H9 (cell line): Measurements from ENCODE around the gene PXDN. TPM values are rescaled to one million over a fixed set of nuclear protein-coding genes. Genes with fewer than 3 reads are reported as not detected.

ENCODE experiments used
- DNase-seq: peaks from one replicate; pipeline ENCODE4 v3.0.0-alpha.2; 2017
- H2AFZ ChIP-seq: one replicate; pipeline ENCODE4 v1.6.1; 2013; ENCODE audit warnings: mild to moderate bottlenecking, low read length, control low read depth, moderate library complexity
- H2AK5ac ChIP-seq: 2 replicates; pipeline ENCODE4 v1.6.1; 2013; ENCODE audit warnings: low read length, control low read depth, mixed read lengths; ENCODE audit not compliant: insufficient read length
- H2BK120ac ChIP-seq: one replicate; pipeline ENCODE4 v1.6.1; 2013; ENCODE audit warnings: low read depth, mild to moderate bottlenecking, low read length, control low read depth, inconsistent platforms; ENCODE audit not compliant: poor library complexity, severe bottlenecking
- H2BK12ac ChIP-seq: 2 replicates; pipeline ENCODE4 v1.6.1; 2013; ENCODE audit warnings: low read length, control low read depth, mixed read lengths, low read depth; ENCODE audit not compliant: insufficient read length
- H2BK15ac ChIP-seq: 2 replicates; pipeline ENCODE4 v1.6.1; 2013; ENCODE audit warnings: low read depth, low read length, control low read depth
- H2BK20ac ChIP-seq: one replicate; pipeline ENCODE4 v1.6.1; 2013; ENCODE audit warnings: low read depth, mild to moderate bottlenecking, low read length, control low read depth, inconsistent platforms; ENCODE audit not compliant: poor library complexity, severe bottlenecking
- H2BK5ac ChIP-seq: 2 replicates; pipeline ENCODE4 v1.6.1; 2013; ENCODE audit warnings: low read length, control low read depth, mixed read lengths; ENCODE audit not compliant: insufficient read length
- H3K14ac ChIP-seq: 2 replicates; pipeline ENCODE4 v1.6.1; 2013; ENCODE audit warnings: low read length, control low read depth; ENCODE audit not compliant: insufficient read depth
- H3K18ac ChIP-seq: 2 replicates; pipeline ENCODE4 v1.6.1; 2013; ENCODE audit warnings: low read depth, mild to moderate bottlenecking, mixed read lengths, low read length, control low read depth; ENCODE audit not compliant: insufficient read length
- H3K23ac ChIP-seq: 2 replicates; pipeline ENCODE4 v1.6.1; 2013; ENCODE audit warnings: low read length, control low read depth, mixed read lengths, low read depth; ENCODE audit not compliant: insufficient read length
- H3K23me2 ChIP-seq: 2 replicates; pipeline ENCODE4 v1.6.1; 2013; ENCODE audit warnings: low read depth, mild to moderate bottlenecking, mixed read lengths, low read length, control low read depth; ENCODE audit not compliant: insufficient read length, poor library complexity, severe bottlenecking
- H3K27ac ChIP-seq: 2 replicates; pipeline ENCODE4 v1.5.1; 2013; ENCODE audit warnings: low read length, control low read depth, mixed read lengths, low read depth; ENCODE audit not compliant: insufficient read length
- H3K27me3 ChIP-seq: 2 replicates; pipeline ENCODE4 v1.6.1; 2013; ENCODE audit warnings: low read length, control low read depth, inconsistent platforms; ENCODE audit not compliant: insufficient read depth
- H3K4ac ChIP-seq: 2 replicates; pipeline ENCODE4 v1.6.1; 2013; ENCODE audit warnings: low read depth, mild to moderate bottlenecking, control low read depth, inconsistent platforms, low read length, moderate library complexity
- H3K4me1 ChIP-seq: 2 replicates; pipeline ENCODE4 v1.6.1; 2013; ENCODE audit warnings: low read length, control low read depth, inconsistent platforms; ENCODE audit not compliant: insufficient read depth
- H3K4me2 ChIP-seq: 2 replicates; pipeline ENCODE4 v1.6.1; 2013; ENCODE audit warnings: low read length, control low read depth, mixed read lengths; ENCODE audit not compliant: insufficient read length, insufficient read depth
- H3K56ac ChIP-seq: 2 replicates; pipeline ENCODE4 v1.6.1; 2013; ENCODE audit warnings: low read depth, mild to moderate bottlenecking, mixed read lengths, low read length, control low read depth; ENCODE audit not compliant: insufficient read length
- H3K79me1 ChIP-seq: 2 replicates; pipeline ENCODE4 v1.6.1; 2013; ENCODE audit warnings: low read depth, mild to moderate bottlenecking, moderate library complexity, low read length, control low read depth, inconsistent platforms; ENCODE audit not compliant: insufficient read depth, poor library complexity, severe bottlenecking
- H3K79me2 ChIP-seq: 2 replicates; pipeline ENCODE4 v1.6.1; 2013; ENCODE audit warnings: low read length, control low read depth, inconsistent platforms; ENCODE audit not compliant: insufficient read depth
- H3K9ac ChIP-seq: 2 replicates; pipeline ENCODE4 v1.6.1; 2013; ENCODE audit warnings: low read length, control low read depth, mixed read lengths; ENCODE audit not compliant: insufficient read length; ENCODE audit errors: extremely low read depth
- H3K9me3 ChIP-seq: one replicate; pipeline ENCODE4 v1.6.1; 2013; ENCODE audit warnings: low read depth, low read length, inconsistent platforms; ENCODE audit not compliant: control insufficient read depth
- H3T11ph ChIP-seq: one replicate; pipeline ENCODE4 v1.6.1; 2013; ENCODE audit warnings: mild to moderate bottlenecking, low read length, control low read depth, inconsistent platforms
- H4K20me1 ChIP-seq: one replicate; pipeline ENCODE4 v1.6.1; 2013; ENCODE audit not compliant: control insufficient read depth, insufficient read length, insufficient read depth
- H4K5ac ChIP-seq: 2 replicates; pipeline ENCODE4 v1.6.1; 2013; ENCODE audit warnings: low read depth, mild to moderate bottlenecking, mixed read lengths, low read length, control low read depth; ENCODE audit not compliant: insufficient read length
- H4K8ac ChIP-seq: replicated peaks from 2 replicates; pipeline ENCODE4 v1.6.1; 2013; ENCODE audit warnings: low read length, control low read depth, mixed read lengths, low read depth; ENCODE audit not compliant: insufficient read length
- H4K91ac ChIP-seq: 2 replicates; pipeline ENCODE4 v1.6.1; 2013; ENCODE audit warnings: low read depth, mild to moderate bottlenecking, moderate library complexity, mixed read lengths, low read length, control low read depth; ENCODE audit not compliant: insufficient read length
- H3K27ac Mint-ChIP-seq, 3 experiments: 2 replicates in 2 of 3; 3 replicates in 1 of 3; pipeline ENCODE4 v1.8.0; 2020 to 2021; ENCODE audit warnings: mixed read lengths in 3 of 3, mild to moderate bottlenecking in 1 of 3, moderate library complexity in 1 of 3
- H3K27me3 Mint-ChIP-seq: 2 replicates; pipeline ENCODE4 v1.8.0; 2021; ENCODE audit warnings: low read depth, mild to moderate bottlenecking, moderate library complexity, mixed read lengths
- H3K36me3 Mint-ChIP-seq, 3 experiments: 2 replicates in 2 of 3; 3 replicates in 1 of 3; pipeline ENCODE4 v1.8.0; 2020 to 2021; ENCODE audit warnings: low read depth in 3 of 3, mixed read lengths in 3 of 3; ENCODE audit not compliant: insufficient read depth in 1 of 3
- H3K4me1 Mint-ChIP-seq, 2 experiments: 2 replicates each; pipeline ENCODE4 v1.8.0; 2020; ENCODE audit warnings: mixed read lengths in 2 of 2
- H3K4me3 Mint-ChIP-seq, 2 experiments: 2 replicates in 1 of 2; 3 replicates in 1 of 2; pipeline ENCODE4 v1.8.0; 2020 to 2021; ENCODE audit warnings: mild to moderate bottlenecking in 2 of 2, mixed read lengths in 2 of 2, moderate library complexity in 1 of 2
- H3K9me3 Mint-ChIP-seq, 2 experiments: 2 replicates in 1 of 2; 3 replicates in 1 of 2; pipeline ENCODE4 v1.8.0; 2020; ENCODE audit warnings: mild to moderate bottlenecking in 2 of 2, mixed read lengths in 2 of 2, moderate library complexity in 1 of 2
- WGBS: extraction: QIAGEN DNeasy Blood & Tissue Kit; methylation state at CpG from one replicate; pipeline ENCODE4 v1.1.7; 2013; ENCODE audit warnings: missing lambda C conversion rate, low lambda C conversion rate, mixed read lengths; ENCODE audit not compliant: insufficient read length; ENCODE audit errors: extremely low coverage; 5-methylcytosine and 5-hydroxymethylcytosine counted together
- total RNA-seq: library from RNA; stranded (reverse); gene quantifications from 2 replicates; pipeline ENCODE4 v1.2.1, GENCODE V29; 2021
- TF ChIP-seq, protein P1 (sequence below): fragments of 200-600 bp; sonication (generic); conservative IDR thresholded peaks from 3 replicates; pipeline ENCODE4 v1.8.0; 2021; ENCODE audit warnings: antibody characterized with exemption, mild to moderate bottlenecking

Gene PXDN
- total RNA-seq, 1 experiment from 2014 or later, result 146 TPM

GRCh38 chr2:1634681-1635341, 109.5 kb downstream of the PXDN start:
- no peak overlapping the region for H3K18ac ChIP-seq
- H2AK5ac ChIP-seq, result no peak overlapping the region
- H3K23ac ChIP-seq, result no peak overlapping the region
- no peak overlapping the region for H3K4me2 ChIP-seq
- no peak overlapping the region for H4K8ac ChIP-seq
- H3K4me1 ChIP-seq, result no peaks in the 10 kb centered on the region
- H3K4ac ChIP-seq, result no peak overlapping the region
- H3K56ac ChIP-seq, result no peak overlapping the region
- H4K20me1 ChIP-seq, result no peaks in the 10 kb centered on the region
- no peak overlapping the region for H2AFZ ChIP-seq
- H3K9me3 ChIP-seq, result no peaks in the 10 kb centered on the region
- Mint-ChIP-seq H3K27me3 (no peaks in the 10 kb centered on the region), H3K4me1 (no peaks in the 10 kb centered on the region), H3K9me3 (no peaks in the 10 kb centered on the region; a peak in 1 of 5 replicates), H3K27ac (peak overlapping the region in 1 of 3 experiments; percentile 14; a peak in 1 of 7 replicates), H3K4me3 (no peak overlapping the region), H3K36me3 (peaks cover 24 to 81% (median 62%) of the 10 kb centered on the region in 3 experiments)
- H2BK15ac ChIP-seq, result no peak overlapping the region
- no peak overlapping the region for H2BK5ac ChIP-seq
- H3K27ac ChIP-seq, result no peak overlapping the region
- no CpG with 5 or more reads among the region's 12 CpGs for WGBS
- H3T11ph ChIP-seq, result no peak overlapping the region
- no peak overlapping the region for H3K9ac ChIP-seq
- no peaks in the 10 kb centered on the region for H3K23me2 ChIP-seq
- no peaks in the 10 kb centered on the region for H3K79me2 ChIP-seq
- DNase-seq, result no peak
- H4K91ac ChIP-seq, result no peak overlapping the region
- H3K79me1 ChIP-seq, result no peaks in the 10 kb centered on the region
- H2BK20ac ChIP-seq, result no peak overlapping the region
- TF ChIP-seq, protein P1, sequence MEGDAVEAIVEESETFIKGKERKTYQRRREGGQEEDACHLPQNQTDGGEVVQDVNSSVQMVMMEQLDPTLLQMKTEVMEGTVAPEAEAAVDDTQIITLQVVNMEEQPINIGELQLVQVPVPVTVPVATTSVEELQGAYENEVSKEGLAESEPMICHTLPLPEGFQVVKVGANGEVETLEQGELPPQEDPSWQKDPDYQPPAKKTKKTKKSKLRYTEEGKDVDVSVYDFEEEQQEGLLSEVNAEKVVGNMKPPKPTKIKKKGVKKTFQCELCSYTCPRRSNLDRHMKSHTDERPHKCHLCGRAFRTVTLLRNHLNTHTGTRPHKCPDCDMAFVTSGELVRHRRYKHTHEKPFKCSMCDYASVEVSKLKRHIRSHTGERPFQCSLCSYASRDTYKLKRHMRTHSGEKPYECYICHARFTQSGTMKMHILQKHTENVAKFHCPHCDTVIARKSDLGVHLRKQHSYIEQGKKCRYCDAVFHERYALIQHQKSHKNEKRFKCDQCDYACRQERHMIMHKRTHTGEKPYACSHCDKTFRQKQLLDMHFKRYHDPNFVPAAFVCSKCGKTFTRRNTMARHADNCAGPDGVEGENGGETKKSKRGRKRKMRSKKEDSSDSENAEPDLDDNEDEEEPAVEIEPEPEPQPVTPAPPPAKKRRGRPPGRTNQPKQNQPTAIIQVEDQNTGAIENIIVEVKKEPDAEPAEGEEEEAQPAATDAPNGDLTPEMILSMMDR, result no peak
- no peak overlapping the region for H4K5ac ChIP-seq
- H3K14ac ChIP-seq, result no peak overlapping the region
- H2BK120ac ChIP-seq, result no peak overlapping the region
- H3K27me3 ChIP-seq, result no peaks in the 10 kb centered on the region
- no peak overlapping the region for H2BK12ac ChIP-seq
